HS-27A (cell line): ENCODE measurements around the gene MAP3K7.

Experiments
- DNase-seq: peaks from one replicate; pipeline ENCODE4 v3.0.0-alpha.2; 2012; ENCODE audit warnings: low read depth, missing footprints

MAP3K7 gene

GRCh38 chr6:90586836-90587638 lies at the start of gene MAP3K7:
TSS of gene MAP3K7 (minus strand) at chr6:90587072. CDS start at chr6:90586883, 189 bp downstream.
- DNase-seq = peak; percentile 79

GRCh38 chr6:90631046-90631445 lies 44.2 kb upstream of the MAP3K7 start:
- DNase-seq = no peak

GRCh38 chr6:90621581-90621980 lies 34.7 kb upstream of the MAP3K7 start:
- no peak for DNase-seq

GRCh38 chr6:90619221-90619620 lies 32.3 kb upstream of the MAP3K7 start:
- DNase-seq = no peak

GRCh38 chr6:90612313-90612680 lies 25.4 kb upstream of the MAP3K7 start:
- DNase-seq = no peak

GRCh38 chr6:90611543-90612312 lies 24.9 kb upstream of the MAP3K7 start:
- DNase-seq = no peak

- no peak for DNase-seq
These were observed 24.1 kb upstream of the MAP3K7 start for GRCh38 chr6:90610751-90611542.

GRCh38 chr6:90610301-90610750 lies 23.5 kb upstream of the MAP3K7 start:
- DNase-seq = no peak

- DNase-seq = no peak
These were observed 19.0 kb upstream of the MAP3K7 start for GRCh38 chr6:90605749-90606340.

- DNase-seq = no peak
These were observed 17.7 kb upstream of the MAP3K7 start for GRCh38 chr6:90604546-90604945.

- no peak for DNase-seq
These were observed 12.3 kb upstream of the MAP3K7 start for GRCh38 chr6:90599151-90599550.

- DNase-seq = no peak
These were observed 11.5 kb upstream of the MAP3K7 start for GRCh38 chr6:90598192-90598951.

- DNase-seq = no peak
These were observed 10.2 kb upstream of the MAP3K7 start for GRCh38 chr6:90596967-90597539.

GRCh38 chr6:90595854-90596253 lies 9.0 kb upstream of the MAP3K7 start:
- DNase-seq = no peak

GRCh38 chr6:90586546-90586835 lies 381 bp downstream of the MAP3K7 start:
- no peak for DNase-seq

- DNase-seq = no peak
These were observed 2.1 kb downstream of the MAP3K7 start for GRCh38 chr6:90584636-90585255.

- no peak for DNase-seq
These were observed 2.9 kb downstream of the MAP3K7 start for GRCh38 chr6:90583836-90584481.

- DNase-seq = no peak
These were observed 3.6 kb downstream of the MAP3K7 start for GRCh38 chr6:90583179-90583835.

GRCh38 chr6:90581146-90581545 lies 5.7 kb downstream of the MAP3K7 start:
- DNase-seq = no peak
